ENCODE measurements around the gene SCAPER.

- TF ChIP-seq CTCF (IDR thresholded peaks at IDR 0.05 in 8 of 11, conservative IDR thresholded peaks at IDR 0.05 in 3 of 11), result no peak
- TF ChIP-seq POLR2AphosphoS5 (IDR thresholded peaks at IDR 0.05), result peak; percentile 11 to 72 (median 53)
These were observed 568.7 kb downstream of the SCAPER start, which contains the start of gene ISL2 for GRCh38 chr15:76336254-76337058.
